Activated CD4-positive, alpha-beta T cell treated with anti-CD3 and anti-CD28 coated beads, Interleukin-2, amount 50 U/mL, for 48 hours (primary cell): ENCODE results near the gene SLC1A2.

ENCODE experiments used
- DNase-seq, 2 experiments: peaks; one replicate each; pipeline ENCODE4 v3.0.0-alpha.2; 2020

SLC1A2 gene

DNA sequence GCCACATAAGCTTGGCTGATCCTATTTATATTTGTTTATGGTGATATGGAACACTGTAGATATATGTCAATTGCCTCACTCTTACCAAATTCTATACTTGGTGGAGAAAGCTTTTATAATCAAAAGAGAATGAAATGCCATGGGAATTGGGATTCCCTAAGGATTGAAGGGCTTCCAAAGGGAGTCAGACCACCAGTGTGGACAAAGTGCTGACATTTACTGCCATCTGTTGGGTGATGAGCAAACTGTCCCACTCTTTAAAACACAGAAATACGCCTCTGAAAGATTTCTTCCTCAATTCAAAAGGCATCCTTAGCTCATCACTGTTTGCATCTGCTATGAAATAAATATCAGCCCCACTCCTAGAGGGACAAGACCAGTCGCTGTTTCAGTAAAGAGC lies 7.1 kb downstream of the SLC1A2 start:
- DNase-seq = no peak

DNA sequence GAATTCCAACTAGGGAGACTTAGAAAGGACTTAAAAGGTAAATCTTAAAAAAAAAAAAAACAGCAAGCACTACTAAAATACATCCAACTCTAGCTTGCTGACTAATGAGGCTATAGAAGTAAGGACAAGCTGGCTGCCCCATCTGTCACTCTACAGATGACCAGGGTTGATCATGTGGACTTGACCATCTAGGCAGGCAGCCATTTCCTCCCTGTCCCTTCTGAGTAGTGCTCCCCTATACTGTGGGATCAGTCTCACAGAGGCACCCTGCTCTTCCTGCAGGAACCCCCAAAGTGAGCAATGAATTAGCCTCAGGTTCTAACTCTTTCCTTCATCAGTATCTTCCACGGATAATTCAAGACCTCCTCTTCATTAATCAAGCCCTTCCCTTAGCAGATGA lies 12.3 kb downstream of the SLC1A2 start:
- DNase-seq = no peak

DNA sequence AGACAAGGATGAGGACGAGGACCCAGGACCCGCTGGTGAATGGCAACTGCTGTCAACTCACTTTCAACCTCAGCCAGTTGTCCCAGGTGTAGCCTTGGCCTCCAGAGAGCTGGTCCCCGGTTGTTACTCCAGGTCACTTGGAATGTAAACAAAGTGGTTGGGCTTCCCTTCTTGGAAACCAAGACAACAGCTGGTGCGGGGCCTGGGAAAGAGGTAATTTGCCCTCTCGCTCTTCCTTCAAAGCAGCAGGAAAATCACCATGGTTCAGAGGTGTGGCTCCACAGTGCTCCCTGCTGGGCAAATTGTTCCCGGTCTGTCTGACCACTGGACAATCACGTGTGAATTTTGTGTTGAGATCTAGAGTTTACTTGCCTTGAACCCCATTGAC lies 15.0 kb downstream of the SLC1A2 start:
- DNase-seq = peak; percentile 32 to 55

DNA sequence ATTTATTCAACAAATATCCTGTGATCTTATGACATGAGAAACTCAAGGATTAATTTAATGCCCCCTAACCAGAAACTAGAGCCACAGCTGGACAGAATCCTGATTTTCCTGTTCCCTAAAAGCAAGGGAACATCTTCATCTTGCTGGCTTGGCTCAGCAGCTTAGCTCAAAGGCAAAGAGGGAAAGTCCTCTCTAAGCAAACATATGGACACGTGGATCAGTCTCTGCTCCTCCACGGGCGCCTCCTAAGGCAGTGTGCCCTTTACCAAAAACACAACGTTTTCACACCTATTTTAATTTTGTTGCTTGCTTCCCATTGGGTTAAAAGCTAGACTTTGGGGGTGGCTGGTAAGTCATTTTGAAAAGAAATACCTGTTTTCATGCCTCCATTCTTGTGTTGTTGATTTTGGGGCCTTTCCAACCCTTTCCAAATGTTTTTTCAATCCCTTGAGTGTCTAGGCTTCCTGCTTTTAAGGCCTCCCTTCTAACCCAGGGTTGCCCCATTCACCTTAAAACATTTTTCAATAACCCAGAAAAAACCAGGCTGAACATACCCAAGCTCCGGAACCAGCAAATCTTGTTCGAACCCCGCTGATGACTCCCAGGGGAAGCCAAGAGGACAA lies 15.5 kb downstream of the SLC1A2 start:
- DNase-seq = no peak

DNA sequence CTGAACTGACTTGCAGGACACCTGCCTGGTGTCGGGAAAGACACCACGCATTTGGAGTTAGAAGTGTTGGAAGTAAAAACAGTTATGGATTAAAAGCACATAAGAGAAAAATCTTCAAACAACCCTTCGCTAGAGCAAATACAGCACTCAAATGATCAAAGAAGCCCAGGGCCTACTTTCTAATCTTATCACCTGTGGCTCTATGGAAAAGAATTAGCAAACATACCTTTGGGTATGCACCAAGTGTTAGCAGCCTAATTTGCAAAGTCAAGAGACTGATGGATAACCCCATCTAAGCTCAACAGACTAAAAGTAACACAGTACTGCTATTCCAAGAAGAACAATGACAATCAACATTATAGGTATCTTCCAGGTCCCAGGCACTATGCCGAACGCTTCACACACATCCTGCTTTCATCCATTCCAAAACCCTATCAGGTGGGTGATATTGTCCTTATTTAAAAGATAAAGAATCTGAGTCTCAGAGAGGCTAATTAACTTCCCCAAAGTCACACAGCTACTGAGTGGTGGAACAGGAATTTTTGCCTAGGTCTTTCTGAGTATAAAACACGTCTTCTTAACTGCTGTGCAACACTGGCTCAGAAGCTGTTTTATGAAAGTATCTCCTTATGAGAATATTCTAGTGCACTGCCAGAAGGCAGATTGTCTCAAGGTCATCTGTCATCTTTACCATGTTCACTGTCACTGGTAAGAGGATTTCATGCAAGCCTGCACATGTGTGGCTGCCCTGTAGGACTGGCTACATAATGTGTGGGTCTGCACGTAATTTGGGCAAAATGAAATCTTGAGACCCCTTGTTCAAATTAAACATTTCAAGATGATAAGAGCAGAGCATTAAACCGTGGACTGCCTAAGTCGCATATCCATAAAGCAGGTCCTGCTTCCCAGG lies 16.4 kb downstream of the SLC1A2 start:
- no peak for DNase-seq

DNA sequence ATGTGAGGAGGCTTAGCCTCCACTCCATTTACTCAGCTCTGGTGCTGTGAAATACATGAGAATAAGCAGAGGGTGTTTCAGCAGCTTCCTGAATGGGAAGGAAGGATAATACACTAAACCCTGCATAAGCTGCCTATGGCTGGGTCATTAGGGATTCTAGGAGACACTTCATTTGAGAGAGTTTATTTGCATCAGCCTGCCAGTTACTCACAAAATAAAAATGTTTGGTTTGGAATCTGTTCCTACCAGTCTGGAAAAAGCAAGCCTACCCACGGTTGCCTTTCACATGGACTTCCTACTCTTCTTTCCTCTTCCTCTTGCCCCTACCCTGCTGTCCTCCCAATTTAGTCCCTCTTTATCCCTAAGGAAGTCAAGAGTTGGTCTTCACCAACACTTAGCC lies 20.5 kb downstream of the SLC1A2 start:
- no peak for DNase-seq

DNA sequence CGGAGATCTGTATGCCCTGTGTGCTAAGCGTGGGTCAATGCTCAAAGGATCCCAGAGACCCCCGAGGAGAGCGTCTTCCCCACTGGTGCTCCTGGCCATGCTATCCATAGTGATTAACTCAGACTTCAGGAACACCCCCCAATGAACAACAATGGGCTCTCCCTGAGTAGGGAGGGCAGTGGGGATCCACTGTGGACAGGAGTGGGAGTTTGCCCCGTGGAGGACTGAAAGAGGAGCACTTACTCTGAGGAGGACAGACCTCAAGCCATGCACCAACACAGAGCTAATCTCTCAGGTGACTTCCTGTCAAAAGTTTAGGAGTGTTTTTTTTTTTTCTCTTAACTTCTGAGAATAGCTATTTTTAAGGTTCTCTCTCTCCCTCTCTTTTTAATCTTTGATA lies 24.4 kb downstream of the SLC1A2 start:
- DNase-seq = no peak

DNA sequence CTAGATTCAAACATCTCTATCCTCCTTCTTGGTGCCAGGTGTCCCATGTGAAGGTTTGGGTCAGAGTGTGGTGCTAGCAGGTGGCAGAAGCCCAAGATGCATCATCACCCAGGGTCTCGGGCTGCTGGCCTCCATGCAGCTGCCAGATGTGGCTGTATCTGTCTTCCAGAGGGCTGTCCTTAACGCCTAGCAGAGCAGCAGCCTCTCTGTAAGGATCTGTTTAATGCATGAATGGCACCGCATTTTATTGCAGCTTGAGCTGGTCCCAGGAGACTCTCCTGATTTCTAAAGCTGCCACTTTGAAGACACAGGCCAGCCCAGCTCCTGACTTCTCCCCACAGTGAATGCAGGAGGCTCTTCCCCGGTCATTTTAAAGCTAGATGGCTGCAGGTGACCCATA lies 26.3 kb downstream of the SLC1A2 start:
- DNase-seq = no peak

DNA sequence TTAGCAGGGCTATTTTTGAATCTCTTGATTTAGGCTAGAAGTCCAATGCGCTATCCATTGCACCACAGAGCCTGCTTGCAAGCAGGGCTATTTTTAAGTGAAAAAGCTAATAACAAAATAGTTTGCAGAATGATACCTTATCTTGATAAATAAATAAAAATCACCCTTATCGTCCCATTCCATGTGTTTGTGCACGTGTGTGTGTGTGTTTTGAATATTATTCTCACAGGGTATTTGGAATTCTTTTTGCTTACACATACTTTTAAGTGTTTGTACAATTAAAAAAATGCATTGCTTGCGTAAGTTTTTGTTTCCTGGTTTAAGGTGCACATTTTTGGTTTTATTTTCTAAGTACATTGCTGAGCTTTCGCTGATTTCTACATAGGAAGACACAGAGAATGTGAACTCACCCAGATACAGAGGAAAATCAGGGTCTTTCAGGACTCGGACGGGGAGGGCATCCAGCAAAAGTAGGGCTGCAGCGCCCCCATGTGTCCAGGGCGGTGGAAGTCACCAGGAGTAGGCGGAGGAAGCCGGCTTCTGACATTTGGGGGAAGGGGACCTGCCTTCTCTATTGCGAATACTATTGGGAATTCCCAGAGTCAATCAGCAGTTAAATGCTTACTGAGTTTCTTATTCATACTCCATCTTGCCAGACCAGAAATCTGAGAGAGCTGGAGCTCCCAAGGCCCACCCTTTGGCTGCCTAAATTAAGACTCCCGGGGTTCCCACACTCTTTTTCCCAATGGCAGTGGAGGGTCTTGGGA lies 27.3 kb downstream of the SLC1A2 start:
- DNase-seq = peak; percentile 89 to 90

DNA sequence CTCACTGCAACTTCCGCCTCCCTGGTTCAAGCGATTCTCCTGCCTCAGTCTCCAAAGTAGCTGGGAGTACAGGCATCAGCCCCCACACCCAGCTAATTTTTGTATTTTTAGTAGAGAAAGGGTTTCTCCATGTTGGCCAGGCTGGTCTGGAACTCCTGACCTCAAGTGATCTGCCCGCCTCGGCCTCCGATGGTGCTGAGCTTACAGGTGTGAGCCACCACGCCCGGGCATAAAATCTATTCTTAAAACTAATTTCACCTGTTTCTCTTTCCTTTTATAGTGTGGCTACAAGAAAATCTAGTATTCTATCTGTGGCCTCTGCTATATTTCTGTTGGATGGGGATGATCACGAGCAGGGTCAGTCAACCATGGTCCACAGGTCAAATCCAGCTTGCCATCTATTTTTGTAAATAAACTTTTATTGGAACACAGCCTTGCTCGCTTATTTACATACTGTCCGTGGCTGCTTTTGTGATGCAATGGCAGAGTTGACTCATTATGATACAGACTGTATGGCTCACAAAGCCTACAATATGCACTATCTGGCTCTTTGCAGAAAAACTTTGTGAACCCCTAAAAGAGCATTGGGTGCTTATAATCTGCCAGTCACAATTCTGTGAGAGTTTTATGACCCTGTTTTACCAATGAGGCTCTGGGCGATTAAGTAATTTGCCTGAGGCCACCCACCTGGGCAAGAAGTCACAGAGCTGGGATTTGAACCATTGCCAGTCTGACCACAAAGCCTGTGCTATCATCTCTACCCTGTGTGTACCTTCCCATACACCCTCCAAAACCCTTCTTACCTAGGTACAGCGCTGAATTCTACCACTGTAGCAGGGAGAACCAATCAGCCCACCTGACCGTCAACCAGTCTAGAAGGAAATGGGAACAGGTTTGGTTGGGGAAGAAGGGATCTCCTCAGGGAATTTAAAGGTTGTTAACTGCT lies 28.3 kb downstream of the SLC1A2 start:
- peak; percentile 26 to 45 for DNase-seq

DNA sequence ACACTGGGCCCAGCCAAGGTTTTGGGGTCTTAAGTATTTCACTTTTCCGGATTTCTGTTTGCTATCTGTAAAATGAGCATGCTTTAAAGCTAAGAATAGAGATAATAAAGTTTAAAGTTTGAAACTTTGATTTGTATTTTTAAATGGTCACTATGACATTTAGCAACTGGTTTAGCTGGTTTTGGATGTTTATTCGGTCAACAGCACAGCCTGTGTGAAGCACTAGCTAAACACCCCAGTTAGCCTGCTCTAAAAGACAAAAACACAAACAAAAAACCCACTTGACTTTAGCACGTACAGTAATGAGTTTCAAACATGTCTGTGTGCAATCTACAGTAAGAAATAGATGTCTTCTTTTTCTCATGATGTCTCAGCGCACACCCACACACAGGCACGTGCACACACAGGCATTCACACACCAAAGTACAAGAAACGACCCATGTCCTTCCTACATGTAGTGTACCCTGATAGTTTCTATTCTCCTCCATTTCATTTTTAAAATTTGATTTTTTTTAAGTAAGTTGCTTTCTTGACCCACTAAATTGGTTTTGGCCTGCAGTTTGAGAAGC lies 29.4 kb downstream of the SLC1A2 start:
- peak; percentile 49 to 59 for DNase-seq

DNA sequence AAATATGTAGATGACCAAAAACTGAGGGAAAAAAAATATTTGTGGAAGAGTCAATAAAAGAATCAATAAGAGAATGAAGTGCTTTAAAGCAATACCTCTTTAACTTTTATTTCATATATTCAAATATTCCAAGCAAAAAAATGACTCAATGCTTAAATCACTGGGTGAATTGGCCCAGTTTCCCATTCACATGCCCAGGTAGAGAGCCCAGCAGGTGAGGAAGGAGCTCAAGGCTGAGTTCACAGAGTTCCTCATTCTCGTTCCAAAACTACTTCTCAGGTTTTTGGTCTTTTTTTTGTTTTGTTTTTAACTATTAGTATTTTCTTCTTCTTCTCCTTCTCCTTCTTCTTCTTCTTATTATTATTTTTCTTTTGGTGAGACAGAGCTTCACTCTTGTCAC lies 30.2 kb downstream of the SLC1A2 start:
- no peak for DNase-seq

DNA sequence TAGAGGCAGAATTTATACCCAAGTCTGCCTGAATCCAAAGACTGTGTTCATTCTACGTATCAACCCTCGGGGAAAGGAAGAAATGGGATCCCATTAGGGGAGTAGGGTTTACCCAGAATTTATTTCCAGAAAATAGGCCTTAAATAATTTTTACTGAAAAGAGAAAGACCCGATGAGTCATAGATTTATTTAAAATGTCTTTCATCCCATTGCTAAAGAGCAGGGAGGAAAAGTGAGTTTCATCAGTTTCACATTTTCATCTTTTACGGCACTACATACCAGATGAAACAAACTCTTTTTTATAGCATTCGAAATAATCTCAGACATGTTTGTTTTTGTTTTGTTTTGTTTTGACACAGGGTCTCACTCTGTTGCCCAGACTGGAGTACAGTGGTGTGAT lies 31.3 kb downstream of the SLC1A2 start:
- no peak for DNase-seq

DNA sequence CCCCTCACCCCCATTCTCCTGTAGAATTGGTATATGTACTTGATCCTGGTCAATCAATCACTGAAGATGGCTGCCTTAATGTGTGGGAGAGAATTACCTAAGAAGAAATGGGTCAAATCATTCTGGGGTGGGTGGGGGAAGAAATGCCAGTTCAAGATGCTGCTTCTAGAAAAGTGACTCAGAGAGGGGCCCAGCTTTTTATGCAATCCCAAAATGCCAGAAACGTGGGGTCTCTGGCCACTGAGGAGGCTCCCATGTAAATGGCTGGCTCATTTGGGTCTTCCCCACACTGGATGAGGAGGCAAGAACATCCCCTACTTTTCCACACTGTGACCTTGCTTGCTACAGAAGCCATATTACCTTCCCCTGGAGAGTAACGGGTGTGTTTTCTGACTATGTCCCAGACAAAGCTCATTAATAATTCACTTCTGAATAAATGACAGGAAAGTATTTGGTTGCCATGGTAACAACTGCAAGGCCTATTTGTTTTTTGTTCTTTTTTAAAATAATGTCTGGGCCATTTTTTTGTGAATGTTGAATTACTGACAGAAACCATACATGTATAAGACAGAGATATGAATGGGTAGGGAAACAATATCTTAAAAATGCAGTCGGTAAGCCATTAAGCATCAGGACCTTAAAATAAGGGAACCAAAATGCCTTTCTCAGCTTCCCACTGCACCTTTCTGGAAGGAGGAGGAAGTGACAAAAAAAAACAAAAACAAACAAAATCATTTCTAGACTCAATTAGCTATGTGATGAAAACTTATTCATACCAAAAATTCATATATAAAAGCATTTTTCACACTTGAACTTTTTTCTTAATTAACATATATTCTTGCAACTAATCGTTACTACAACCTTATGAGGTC lies 32.0 kb downstream of the SLC1A2 start:
- no peak for DNase-seq

DNA sequence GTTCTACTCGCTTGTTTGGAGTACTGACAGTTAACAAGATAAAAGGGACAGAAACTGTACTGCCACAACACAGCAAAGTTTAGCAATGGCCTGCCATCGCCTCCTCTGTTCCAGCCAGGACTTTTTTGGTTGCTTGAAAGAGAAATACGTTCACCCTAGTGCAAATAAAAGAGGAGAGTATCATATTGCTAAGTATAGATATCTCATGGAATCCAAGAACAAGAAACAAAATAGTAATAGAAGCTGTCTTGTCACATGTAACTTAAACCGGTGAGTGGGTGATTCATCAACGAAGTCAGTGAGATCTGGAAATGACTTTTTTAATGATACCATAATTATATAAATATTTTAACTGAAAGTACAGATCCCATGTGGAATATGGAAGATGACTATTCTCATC lies 35.4 kb downstream of the SLC1A2 start:
- DNase-seq = no peak

DNA sequence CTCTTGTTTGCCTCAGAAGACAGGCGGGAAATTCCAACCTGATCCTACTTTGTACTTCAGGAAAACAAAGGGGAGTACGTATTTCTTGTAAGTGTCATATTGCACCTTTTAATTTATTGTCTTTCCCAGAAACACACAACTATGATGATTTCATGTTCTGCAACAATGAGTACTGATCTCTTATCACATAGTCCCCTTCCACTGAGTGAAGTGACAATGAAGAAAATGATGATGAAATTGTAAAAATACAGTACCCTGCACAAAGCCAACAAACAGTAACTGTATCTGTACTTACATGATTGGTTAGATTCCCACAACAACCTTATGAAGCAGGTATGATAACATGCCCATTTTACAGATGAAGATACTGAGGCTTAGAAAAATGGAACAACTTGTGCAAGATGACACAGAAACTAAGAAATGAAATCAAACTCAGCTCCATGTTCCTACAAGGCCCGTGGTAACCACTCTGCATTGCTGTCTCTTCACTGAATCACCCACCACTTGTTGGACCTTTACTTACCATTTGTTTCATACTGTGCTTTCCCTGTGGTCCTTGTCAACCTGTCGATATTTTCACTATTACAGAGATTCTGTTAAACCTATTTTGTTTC lies 37.5 kb downstream of the SLC1A2 start:
- no peak for DNase-seq

DNA sequence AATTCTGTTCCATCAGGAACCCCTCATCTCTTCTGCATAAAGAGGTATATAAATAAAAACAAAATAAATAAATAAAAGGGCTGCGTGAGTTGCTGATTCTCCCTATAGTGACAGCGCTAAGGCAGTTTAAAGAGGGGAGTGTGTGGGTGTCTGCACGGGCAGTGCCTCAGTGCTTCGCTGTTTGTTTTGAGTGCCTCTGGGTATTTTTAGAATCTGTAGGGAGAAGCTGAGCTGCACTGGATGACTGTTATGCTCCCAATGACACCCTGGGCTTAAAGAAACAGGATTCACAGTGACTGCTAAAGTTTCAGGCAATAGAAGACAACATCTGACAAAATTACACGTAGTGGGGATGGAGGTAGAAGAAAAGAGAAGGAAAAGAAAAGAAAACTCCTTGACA lies 38.8 kb downstream of the SLC1A2 start:
- no peak for DNase-seq

DNA sequence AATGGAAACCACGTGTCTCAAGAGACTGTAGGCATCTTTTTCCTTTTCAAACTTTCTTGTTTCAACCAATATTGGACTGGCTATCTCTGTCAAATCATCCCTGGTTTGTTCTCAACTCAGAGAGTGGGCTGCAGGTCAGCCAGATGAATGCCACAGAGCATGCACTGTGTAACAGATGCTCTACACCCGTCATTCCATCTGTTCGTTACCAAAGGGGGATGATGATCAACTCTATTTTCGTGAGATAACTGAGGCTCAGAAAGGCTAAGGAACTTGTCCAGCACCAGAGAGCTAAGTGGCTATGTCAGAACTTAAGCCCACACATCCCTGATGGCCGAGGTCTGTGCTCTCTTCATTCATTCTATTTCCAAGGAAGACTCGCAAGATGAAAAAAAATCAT lies 42.1 kb downstream of the SLC1A2 start:
- no peak for DNase-seq

DNA sequence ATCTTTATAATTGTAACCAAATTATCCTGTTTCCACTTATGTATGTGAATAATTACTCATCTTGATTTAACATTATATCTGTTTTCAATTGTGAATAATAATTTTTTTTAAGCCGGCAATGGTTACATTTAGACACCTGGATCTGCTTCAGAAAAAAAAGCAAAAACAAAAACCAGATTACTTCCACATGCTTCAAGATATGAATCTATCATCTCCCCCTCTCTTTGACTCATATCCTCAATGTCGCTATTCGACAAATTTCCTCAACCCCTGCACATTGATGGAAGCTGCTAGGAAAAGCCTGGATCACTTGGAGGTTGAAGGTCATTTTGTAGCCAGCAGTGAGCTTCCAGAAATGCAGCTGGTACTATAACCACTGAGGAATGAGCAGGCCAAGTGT lies 42.7 kb downstream of the SLC1A2 start:
- DNase-seq = no peak

DNA sequence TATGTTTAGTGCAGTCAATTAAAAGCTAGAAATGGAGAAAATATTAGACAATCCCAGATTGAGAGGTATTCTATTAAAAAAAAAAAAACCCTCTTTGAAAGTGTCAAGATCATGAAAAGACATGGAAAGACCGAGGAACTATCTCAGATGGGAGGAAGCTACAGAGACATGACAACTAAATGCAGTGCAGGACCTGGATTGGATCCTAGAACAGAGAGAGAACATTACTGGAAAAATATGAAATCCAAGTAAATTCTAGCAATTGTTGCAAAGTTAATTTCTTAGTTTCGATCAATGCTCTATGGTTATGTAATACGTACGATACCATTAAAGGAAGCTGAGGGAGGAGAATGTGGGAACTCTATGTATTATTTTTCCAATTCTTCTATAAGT lies 43.2 kb downstream of the SLC1A2 start:
- DNase-seq = no peak
